Right ventricle myocardium inferior (tissue), 1 donor: ENCODE results near the gene SFXN5. TPM values are rescaled to one million over a fixed set of nuclear protein-coding genes. Genes with fewer than 3 reads are reported as not detected.
"Not testable (repeated sequence)": the region's sequence is repeated elsewhere in the genome, so short reads cannot be mapped to it uniquely, and the experiment has no call there.

Experiments used
- ATAC-seq: fragments of 200-7000 bp; cut with Tn5 transposase; one replicate; pipeline ENCODE4 v1.9.1; 2020; ENCODE audit warnings: mild to moderate bottlenecking, moderate library complexity
- DNase-seq: peaks from one replicate; pipeline ENCODE4 v3.0.0; 2021; ENCODE audit errors: missing footprints
- intact Hi-C: fragments of 100-400 bp; cut with DNase I; formaldehyde crosslinking; loops from one replicate; pipeline ENCODE4 v1.11.0; 2022
- long read RNA-seq: library from polyadenylated mRNA; unstranded; transcript quantifications from one replicate; pipeline ENCODE4 v2.0.0, GENCODE V29; 2021
- total RNA-seq: library from RNA; stranded (reverse); fragmentation: NEBNext Ultra II Directional; extraction: Animal tissue kit (Norgen Biotek cat#: 25700); gene quantifications from one replicate; pipeline ENCODE4 v1.2.1, GENCODE V29; 2021
- donor health status: DM: no; HTN: yes; CAD: no; lungs with severe emphysema.

The SFXN5 gene, protein sequence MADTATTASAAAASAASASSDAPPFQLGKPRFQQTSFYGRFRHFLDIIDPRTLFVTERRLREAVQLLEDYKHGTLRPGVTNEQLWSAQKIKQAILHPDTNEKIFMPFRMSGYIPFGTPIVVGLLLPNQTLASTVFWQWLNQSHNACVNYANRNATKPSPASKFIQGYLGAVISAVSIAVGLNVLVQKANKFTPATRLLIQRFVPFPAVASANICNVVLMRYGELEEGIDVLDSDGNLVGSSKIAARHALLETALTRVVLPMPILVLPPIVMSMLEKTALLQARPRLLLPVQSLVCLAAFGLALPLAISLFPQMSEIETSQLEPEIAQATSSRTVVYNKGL
- 9.6 TPM for total RNA-seq
- long read RNA-seq, full-length matches to known transcripts: 1 of 2 reads
- long read RNA-seq, partial matches to known transcripts: 0 of 2 reads
- long read RNA-seq, other reads (novel, unspliced or antisense): 1 of 2 reads

GRCh38 chr2:73071360-73072128, at the start of gene SFXN5:
SFXN5 (minus strand) TSS chr2:73071712; CDS start chr2:73071705, 7 bp downstream.
- peak; percentile 100 for DNase-seq
- ATAC-seq: peak; percentile 97
- intact Hi-C loops: loop anchor here (1.0 to 5.0 kb wide), 2 partner anchors 89 to 179 kb away; no protein-coding TSS in a partner anchor

DNA sequence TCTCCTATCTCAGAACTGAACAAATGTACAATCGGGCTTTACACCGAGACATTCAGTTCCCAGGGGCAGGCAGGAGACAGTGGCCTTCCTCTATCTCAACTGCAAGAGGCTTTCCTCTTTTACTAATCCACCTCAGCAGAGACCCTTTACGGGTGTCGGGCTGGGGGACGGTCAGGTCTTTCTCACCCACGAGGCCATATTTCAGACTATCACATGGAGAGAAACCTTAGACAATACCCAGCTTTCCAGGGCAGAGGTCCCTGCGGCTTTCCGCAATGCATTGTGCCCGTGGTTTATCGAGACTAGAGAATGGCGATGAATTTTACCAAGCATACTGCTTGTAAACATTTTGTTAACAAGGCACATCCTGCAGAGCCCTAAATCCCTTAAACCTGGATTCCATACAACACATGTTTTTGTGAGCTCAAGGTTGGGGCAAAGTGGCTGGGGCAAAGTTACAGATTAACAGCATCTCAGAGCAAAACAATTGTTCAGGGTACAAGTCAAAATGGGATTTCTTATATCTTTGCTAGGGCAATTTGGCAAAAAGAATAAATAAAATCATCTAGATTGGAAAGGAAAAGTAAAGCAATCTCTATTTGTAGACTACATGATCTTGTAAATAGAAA, 48.2 kb upstream of the SFXN5 start:
- intact Hi-C loops, ATAC-seq, DNase-seq: not testable (repeated sequence)

GRCh38 chr2:73117441-73117840, 45.9 kb upstream of the SFXN5 start:
- ATAC-seq: no peak
- intact Hi-C loops: no loop called here
- DNase-seq: no peak

DNA sequence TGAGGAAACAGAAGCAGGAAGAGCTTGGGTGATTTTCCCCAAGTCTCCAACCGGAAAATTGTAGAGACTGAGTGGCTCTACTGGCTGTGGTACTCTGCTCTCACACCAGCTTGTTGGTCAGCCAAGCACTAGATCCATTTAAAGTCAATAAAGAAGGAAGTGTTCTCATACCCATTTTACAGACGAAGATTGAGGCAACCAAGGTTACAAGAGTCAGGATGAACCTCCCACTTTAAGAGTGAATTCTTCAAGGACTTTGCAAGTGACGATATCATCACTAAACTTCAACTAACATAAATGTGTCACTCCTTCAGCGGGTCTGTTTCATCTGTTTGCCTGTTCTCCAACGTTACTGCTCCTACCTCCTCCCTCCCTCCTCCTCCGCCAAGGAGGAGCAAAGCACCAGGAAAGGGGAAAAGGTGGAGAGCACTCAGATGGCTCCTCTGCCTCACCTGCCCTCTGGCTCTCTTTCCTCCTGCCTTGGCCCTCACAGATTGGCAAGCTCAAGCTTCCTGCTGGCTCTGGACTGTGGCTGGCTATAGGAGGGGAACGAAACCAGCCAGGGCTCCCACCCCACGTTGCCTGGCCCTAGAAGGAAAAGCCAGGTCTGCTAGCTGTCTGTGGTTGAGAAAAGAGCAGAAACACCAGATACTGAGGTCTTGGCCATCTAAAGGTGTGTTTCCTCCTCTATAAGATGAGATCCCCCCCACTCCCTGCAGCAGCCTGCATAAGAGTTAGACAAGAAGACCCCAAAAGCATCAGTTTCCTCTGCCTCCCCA, 44.9 kb upstream of the SFXN5 start:
- ATAC-seq (no peak), DNase-seq (no peak)
- intact Hi-C loops: no loop called here

DNA sequence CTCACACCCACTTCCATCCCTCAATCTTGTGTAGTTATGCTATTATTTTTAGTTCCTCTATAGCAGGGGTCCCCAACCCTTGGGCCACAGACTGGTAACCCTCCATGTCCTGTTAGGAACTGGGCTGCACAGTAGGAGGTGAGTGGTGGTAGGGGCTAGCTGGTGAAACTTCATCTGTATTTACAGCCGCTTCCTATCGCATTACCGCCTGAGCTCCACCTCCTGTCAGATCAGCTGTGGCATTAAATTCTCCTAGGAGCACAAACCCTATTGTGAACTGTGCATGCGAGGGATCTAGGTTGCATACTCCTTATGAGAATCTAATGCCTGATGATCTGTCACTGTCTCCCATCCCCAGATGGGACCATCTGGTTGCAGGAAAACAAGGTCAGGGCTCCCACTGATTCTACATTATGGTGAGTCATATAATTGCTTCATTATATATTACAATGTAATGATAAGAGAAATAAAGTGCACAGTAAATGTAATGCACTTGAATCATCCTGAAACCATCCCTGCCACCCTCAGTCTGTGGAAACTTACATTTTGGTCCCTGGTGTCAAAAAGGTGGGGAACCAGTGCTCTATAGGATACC, 42.9 kb upstream of the SFXN5 start:
- intact Hi-C loops: loop anchor here (5.0 kb wide), 1 partner anchor 268 kb away; no protein-coding TSS in a partner anchor

GRCh38 chr2:73112913-73113854, 41.7 kb upstream of the SFXN5 start, which contains the start of gene RAB11FIP5:
RAB11FIP5 (minus strand) TSS chr2:73112948; CDS start chr2:73112777, 171 bp downstream.
- DNase-seq (peak; percentile 88), ATAC-seq (peak; percentile 90)
- intact Hi-C loops: loop anchor here (5.0 kb wide), 1 partner anchor 269 kb away; no protein-coding TSS in a partner anchor

More for the DNA sequence above, 42.9 kb upstream of the SFXN5 start:
- no peak for DNase-seq
- no peak for ATAC-seq

- ATAC-seq: peak; percentile 38
- peak; percentile 69 for DNase-seq
- intact Hi-C loops: loop anchor here (5.0 kb wide), 1 partner anchor 270 kb away; no protein-coding TSS in a partner anchor
Measured at GRCh38 chr2:73112026-73112912, 40.8 kb upstream of the SFXN5 start.

- DNase-seq: no peak
- ATAC-seq: no peak
- intact Hi-C loops: loop anchor here (5.0 kb wide), 1 partner anchor 271 kb away; no protein-coding TSS in a partner anchor
Measured at GRCh38 chr2:73111073-73112025, 39.8 kb upstream of the SFXN5 start.

DNA sequence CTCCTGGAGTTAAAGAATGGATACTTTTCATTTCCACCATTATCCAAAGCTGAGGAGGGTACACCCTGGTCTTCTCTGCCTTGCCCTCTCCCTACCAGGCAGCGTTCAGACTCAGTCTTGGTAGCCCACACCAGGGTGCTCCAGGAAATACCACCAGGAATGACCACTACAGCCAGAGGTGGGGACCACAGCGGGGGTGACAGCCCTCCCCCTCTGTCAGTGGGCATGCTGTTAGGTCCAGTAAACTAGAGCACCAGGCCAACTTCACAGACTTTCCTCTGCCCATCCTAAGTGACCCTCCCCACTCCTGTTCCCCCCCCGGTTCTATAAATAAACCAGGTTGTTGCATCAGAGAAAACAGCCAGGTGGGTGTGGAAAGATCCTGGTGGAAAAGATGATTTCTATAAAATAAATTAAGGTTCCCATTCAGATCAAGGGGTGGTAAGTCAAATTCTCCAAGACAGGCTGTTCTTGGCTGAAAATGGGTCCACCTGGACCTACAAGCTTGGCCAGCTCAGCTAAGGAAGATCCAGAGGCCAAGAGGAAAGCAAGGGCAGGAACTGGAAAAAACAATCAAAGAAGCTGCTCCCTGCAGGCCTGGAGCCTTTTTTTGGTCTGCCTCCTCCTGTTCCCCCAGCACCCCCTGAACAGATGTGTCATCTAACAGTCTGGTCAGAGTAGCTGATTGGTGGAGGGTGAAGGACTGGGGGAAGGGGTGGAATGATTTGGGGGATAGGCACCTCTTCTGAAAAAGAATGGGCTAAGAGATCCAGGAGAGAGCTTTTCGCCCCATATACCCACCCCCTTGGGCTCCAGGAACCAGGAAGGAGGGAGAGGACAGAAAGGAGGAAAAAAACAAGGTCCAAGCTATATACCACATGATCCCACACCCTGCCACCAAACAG, 38.9 kb upstream of the SFXN5 start:
- DNase-seq: no peak
- intact Hi-C loops: loop anchor here (5.0 kb wide), 1 partner anchor 272 kb away; no protein-coding TSS in a partner anchor

DNA sequence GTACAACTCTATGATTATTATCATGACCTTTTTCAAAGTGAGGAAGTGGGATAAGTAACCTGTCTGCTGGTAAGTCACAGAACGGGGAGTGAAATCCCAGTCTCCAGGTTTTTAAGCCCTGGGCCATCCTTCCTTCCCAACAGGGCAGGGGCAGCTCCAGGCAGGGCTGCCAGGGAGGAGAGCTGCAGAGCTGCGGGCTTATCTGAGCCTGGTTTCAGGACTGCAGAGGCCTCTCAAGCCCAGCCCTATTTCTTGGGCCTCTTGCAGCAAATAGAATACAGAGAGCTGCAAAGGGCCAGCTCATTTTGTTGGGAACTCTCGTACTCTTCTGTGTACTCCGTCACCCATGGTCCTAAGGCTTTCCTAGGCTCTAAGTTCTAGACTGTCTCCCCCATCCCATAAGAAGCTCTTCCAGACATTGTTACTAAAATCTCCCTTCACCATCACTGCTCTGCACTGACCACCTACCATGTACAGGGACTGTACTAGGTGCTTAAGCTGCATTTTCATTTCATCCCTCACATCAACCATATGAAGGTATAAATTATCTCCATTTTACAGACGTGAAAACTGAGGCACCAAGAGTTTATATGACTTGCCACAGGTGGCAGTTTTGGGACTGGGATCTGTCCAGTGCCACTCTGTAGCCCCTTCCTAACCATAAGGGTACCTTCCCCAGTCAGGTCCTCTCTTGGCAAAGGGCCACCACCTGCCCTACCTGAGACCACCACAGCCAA, 38.1 kb upstream of the SFXN5 start:
- ATAC-seq: no peak
- no peak for DNase-seq
- intact Hi-C loops: loop anchor here (5.0 kb wide), 1 partner anchor 273 kb away; no protein-coding TSS in a partner anchor

More for the DNA sequence above, 38.9 kb upstream of the SFXN5 start:
- no peak for ATAC-seq

GRCh38 chr2:73107211-73107926, 35.9 kb upstream of the SFXN5 start:
- intact Hi-C loops: no loop called here
- ATAC-seq: peak; percentile 70
- DNase-seq: no peak

DNA sequence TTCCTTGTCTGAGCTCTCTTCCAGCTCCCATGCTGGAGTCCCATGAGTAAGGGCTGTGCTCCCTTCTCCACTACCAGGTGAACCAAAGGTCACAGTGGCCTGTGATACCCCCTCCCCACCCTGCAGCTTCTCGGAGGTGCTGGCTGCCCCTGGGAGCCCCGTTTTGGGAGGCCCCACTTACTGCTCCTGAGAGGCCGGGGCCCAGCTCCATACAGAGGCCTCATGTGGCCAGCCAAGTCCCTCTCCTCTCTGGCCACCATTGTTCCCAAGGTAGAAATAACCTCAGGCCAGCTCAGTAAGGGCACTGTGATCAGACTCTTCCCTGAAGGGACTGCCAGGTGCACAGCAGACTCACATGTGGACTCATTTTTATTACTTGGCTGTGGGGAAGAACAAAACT, 35.3 kb upstream of the SFXN5 start:
- intact Hi-C loops: no loop called here
- DNase-seq: no peak
- ATAC-seq: no peak
